ENCODE results near the gene VPS16.

The VPS16 gene

DNA sequence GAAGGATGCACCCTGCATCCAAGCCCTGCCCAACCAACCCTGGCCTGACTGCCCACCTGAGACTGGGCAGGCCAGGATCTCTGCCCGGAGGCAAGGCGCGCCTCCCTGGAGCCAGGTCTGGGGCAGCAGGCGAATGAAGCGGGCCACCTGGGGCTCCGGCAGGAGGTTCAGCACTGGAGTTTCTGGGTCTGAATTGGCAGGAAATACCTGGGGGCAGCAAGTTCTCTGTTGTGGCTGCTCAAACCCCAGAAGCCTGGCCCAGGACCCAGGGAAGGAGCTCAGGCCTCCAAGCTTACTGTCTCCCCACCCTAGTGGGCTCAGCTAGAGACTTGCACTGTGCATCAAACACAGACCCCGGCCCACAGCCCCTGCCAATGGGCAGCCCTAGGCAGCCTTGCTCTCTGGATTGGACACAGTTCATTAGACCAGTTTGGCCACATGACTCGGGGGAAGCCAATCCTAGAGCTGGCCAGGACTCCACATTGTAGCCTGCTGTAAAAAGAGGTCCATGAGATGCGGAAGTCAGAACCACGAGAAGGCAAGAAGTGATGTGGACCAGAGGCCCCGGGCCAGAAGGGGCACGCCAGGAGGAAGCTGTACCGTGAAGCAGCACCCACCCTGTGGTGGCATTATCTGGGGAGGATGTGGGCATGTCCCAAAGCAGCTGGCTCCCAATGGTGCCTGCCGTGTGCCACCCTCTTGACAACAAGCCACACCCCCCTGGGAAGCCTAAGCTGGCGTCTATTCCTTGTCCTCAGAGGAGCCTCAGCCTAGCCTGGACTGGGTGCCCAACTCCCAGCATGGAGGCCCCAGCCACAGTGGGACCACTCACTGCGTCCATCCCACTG lies 43.2 kb upstream of the VPS16 start:
- H3K4me1 ChIP-seq (ENCODE audit: control extremely low read depth in 1 of 4, control insufficient read depth in 4 of 4, insufficient read depth in 4 of 4, low read length in 3 of 4) = peaks cover 0 to 42% (median 38%) of the 10 kb centered on the region in 4 experiments
- H3K9me3 ChIP-seq (ENCODE audit: control extremely low read depth in 1 of 5, control insufficient read depth in 4 of 5, insufficient read depth in 2 of 5, low read depth in 1 of 5, low read length in 4 of 5) = no peaks in the 10 kb centered on the region
- H3K4me3 ChIP-seq (ENCODE audit: control insufficient read depth in 1 of 7, extremely low read depth in 1 of 7, insufficient read depth in 4 of 7, low read depth in 2 of 7, low read length in 6 of 7) = no peak overlapping the region
- POLR2A ChIA-PET = interaction anchor here (0.6 kb wide), 1 partner anchor 24 kb away, joined by 3 read pairs; no protein-coding TSS in a partner anchor
- H3K36me3 ChIP-seq (ENCODE audit: control insufficient read depth in 4 of 4, insufficient read depth in 4 of 4, low read length in 3 of 4) = peaks cover 5 to 58% (median 45%) of the 10 kb centered on the region in 4 experiments
- CTCF ChIA-PET = interaction anchor here (1.5 to 2.8 kb wide), 2 partner anchors 9 to 53 kb away, joined by 5 to 14 read pairs; no protein-coding TSS in a partner anchor
- no peak for DNase-seq
- no peak overlapping the region for H3K27ac ChIP-seq (ENCODE audit: insufficient read depth in 1 of 2, low read depth in 1 of 2, low read length in 2 of 2, poor library complexity in 1 of 2, severe bottlenecking in 2 of 2)
- WGBS (ENCODE audit: insufficient coverage) = 68% methylated on average over 13 of the region's 16 CpGs
- no peaks in the 10 kb centered on the region for H3K27me3 ChIP-seq (replicated peaks in 2 of 5; ENCODE audit: control insufficient read depth in 4 of 5, insufficient read depth in 5 of 5, low read length in 4 of 5)

DNA sequence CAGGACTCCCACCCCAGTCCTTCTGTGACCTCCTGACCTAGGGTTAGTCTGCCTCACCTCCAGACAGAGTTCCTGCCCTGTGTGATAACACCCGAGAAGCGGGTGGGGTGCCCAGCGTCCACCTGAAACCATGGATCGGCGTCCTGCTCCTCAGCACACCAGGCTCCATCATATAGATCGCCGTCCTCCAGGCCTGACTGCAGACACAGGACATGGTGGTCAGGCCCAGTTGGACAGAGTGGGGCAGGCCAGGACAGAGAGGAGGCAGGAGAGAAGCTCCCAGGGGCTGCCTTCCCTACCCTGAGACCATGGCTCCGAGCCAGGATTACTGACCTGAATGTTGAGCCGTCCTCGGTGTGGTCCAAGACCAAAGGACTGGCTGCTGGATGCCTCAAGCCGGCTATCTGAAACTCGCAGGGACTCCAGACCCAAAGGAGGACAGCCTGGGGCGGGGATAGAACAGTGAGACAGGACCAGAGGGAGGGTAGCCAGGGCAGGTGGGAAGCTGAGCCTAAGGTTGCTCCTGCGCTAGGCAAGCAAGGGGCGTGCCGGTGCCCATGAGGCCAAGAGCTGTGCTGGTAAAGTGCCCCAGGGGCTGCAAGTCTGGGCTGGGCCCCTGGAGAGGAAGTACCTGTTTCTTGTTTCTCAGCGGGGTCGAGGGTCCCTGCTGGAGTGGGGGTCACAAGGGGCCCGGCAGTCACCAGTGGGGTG lies 42.3 kb upstream of the VPS16 start:
- no peak for DNase-seq
- Histone ChIP-seq H3K27ac (ENCODE audit: insufficient read depth in 1 of 2, low read depth in 1 of 2, low read length in 2 of 2, poor library complexity in 1 of 2, severe bottlenecking in 2 of 2) (no peak overlapping the region), H3K9me3 (ENCODE audit: control extremely low read depth in 1 of 5, control insufficient read depth in 4 of 5, insufficient read depth in 2 of 5, low read depth in 1 of 5, low read length in 4 of 5) (no peaks in the 10 kb centered on the region), H3K4me3 (ENCODE audit: control insufficient read depth in 1 of 7, extremely low read depth in 1 of 7, insufficient read depth in 4 of 7, low read depth in 2 of 7, low read length in 6 of 7) (peak overlapping the region in 1 of 7 experiments; percentile 93), H3K36me3 (ENCODE audit: control insufficient read depth in 4 of 4, insufficient read depth in 4 of 4, low read length in 3 of 4) (peaks cover 5 to 56% (median 44%) of the 10 kb centered on the region in 4 experiments), H3K27me3 (replicated peaks in 2 of 5; ENCODE audit: control insufficient read depth in 4 of 5, insufficient read depth in 5 of 5, low read length in 4 of 5) (no peaks in the 10 kb centered on the region), H3K4me1 (ENCODE audit: control extremely low read depth in 1 of 4, control insufficient read depth in 4 of 4, insufficient read depth in 4 of 4, low read length in 3 of 4) (peaks cover 0 to 43% (median 38%) of the 10 kb centered on the region in 4 experiments)
- WGBS (ENCODE audit: insufficient coverage) = 86% methylated on average over 19 of the region's 19 CpGs
- ChIA-PET POLR2A (interaction anchor here (0.6 to 1.8 kb wide), 2 partner anchors 54 to 109 kb away, joined by 4 to 6 read pairs; no protein-coding TSS in a partner anchor), CTCF (interaction anchor here (1.5 to 2.8 kb wide), 3 partner anchors 10 to 53 kb away, joined by 5 to 14 read pairs (median 7); no protein-coding TSS in a partner anchor)

GRCh38 chr20:2798814-2799213 lies 41.7 kb upstream of the VPS16 start:
- H3K4me3 ChIP-seq (ENCODE audit: control insufficient read depth in 1 of 7, extremely low read depth in 1 of 7, insufficient read depth in 4 of 7, low read depth in 2 of 7, low read length in 6 of 7) = peak overlapping the region in 5 of 7 experiments; percentile 4 to 95 (median 93)
- CTCF ChIA-PET = interaction anchor here (0.9 to 2.8 kb wide), 3 partner anchors 10 to 57 kb away, joined by 4 to 14 read pairs (median 7); no protein-coding TSS in a partner anchor

GRCh38 chr20:2799271-2799670 lies 41.3 kb upstream of the VPS16 start:
- POLR2A ChIA-PET = interaction anchor here (0.6 to 2.5 kb wide), 3 partner anchors 53 to 110 kb away, joined by 4 to 6 read pairs (median 6); no protein-coding TSS in a partner anchor
- CTCF ChIA-PET = interaction anchor here (0.8 to 2.8 kb wide), 5 partner anchors 11 to 60 kb away, joined by 3 to 14 read pairs (median 5); no protein-coding TSS in a partner anchor
- Histone ChIP-seq H3K4me1 (ENCODE audit: control extremely low read depth in 1 of 4, control insufficient read depth in 4 of 4, insufficient read depth in 4 of 4, low read length in 3 of 4) (peaks cover 0 to 44% (median 38%) of the 10 kb centered on the region in 4 experiments), H3K27me3 (replicated peaks in 2 of 5; ENCODE audit: control insufficient read depth in 4 of 5, insufficient read depth in 5 of 5, low read length in 4 of 5) (peaks cover 0 to 3% (median 0%) of the 10 kb centered on the region in 5 experiments), H3K36me3 (ENCODE audit: control insufficient read depth in 4 of 4, insufficient read depth in 4 of 4, low read length in 3 of 4) (peaks cover 5 to 46% (median 39%) of the 10 kb centered on the region in 4 experiments), H3K4me3 (ENCODE audit: control insufficient read depth in 1 of 7, extremely low read depth in 1 of 7, insufficient read depth in 4 of 7, low read depth in 2 of 7, low read length in 6 of 7) (peak overlapping the region in 6 of 7 experiments; percentile 83 to 95 (median 90)), H3K9me3 (ENCODE audit: control extremely low read depth in 1 of 5, control insufficient read depth in 4 of 5, insufficient read depth in 2 of 5, low read depth in 1 of 5, low read length in 4 of 5) (no peaks in the 10 kb centered on the region), H3K27ac (ENCODE audit: insufficient read depth in 1 of 2, low read depth in 1 of 2, low read length in 2 of 2, poor library complexity in 1 of 2, severe bottlenecking in 2 of 2) (peak overlapping the region in 1 of 2 experiments; percentile 49)
- 40% methylated on average over 9 of the region's 9 CpGs for WGBS (ENCODE audit: insufficient coverage)
- DNase-seq = peak in 2 of 3 donors; percentile 37 to 50

More at GRCh38 chr20:2798814-2799213, 41.7 kb upstream of the VPS16 start:
- POLR2A ChIA-PET = interaction anchor here (0.6 to 2.5 kb wide), 3 partner anchors 53 to 110 kb away, joined by 4 to 6 read pairs (median 6); no protein-coding TSS in a partner anchor
- 91% methylated on average over 2 of the region's 6 CpGs for WGBS (ENCODE audit: insufficient coverage)
- H3K27me3 ChIP-seq (replicated peaks in 2 of 5; ENCODE audit: control insufficient read depth in 4 of 5, insufficient read depth in 5 of 5, low read length in 4 of 5) = no peaks in the 10 kb centered on the region
- no peaks in the 10 kb centered on the region for H3K9me3 ChIP-seq (ENCODE audit: control extremely low read depth in 1 of 5, control insufficient read depth in 4 of 5, insufficient read depth in 2 of 5, low read depth in 1 of 5, low read length in 4 of 5)
- H3K27ac ChIP-seq (ENCODE audit: insufficient read depth in 1 of 2, low read depth in 1 of 2, low read length in 2 of 2, poor library complexity in 1 of 2, severe bottlenecking in 2 of 2) = no peak overlapping the region
- peak in 1 of 3 donors; percentile 26 for DNase-seq
- peaks cover 0 to 43% (median 38%) of the 10 kb centered on the region in 4 experiments for H3K4me1 ChIP-seq (ENCODE audit: control extremely low read depth in 1 of 4, control insufficient read depth in 4 of 4, insufficient read depth in 4 of 4, low read length in 3 of 4)
- peaks cover 5 to 51% (median 42%) of the 10 kb centered on the region in 4 experiments for H3K36me3 ChIP-seq (ENCODE audit: control insufficient read depth in 4 of 4, insufficient read depth in 4 of 4, low read length in 3 of 4)

DNA sequence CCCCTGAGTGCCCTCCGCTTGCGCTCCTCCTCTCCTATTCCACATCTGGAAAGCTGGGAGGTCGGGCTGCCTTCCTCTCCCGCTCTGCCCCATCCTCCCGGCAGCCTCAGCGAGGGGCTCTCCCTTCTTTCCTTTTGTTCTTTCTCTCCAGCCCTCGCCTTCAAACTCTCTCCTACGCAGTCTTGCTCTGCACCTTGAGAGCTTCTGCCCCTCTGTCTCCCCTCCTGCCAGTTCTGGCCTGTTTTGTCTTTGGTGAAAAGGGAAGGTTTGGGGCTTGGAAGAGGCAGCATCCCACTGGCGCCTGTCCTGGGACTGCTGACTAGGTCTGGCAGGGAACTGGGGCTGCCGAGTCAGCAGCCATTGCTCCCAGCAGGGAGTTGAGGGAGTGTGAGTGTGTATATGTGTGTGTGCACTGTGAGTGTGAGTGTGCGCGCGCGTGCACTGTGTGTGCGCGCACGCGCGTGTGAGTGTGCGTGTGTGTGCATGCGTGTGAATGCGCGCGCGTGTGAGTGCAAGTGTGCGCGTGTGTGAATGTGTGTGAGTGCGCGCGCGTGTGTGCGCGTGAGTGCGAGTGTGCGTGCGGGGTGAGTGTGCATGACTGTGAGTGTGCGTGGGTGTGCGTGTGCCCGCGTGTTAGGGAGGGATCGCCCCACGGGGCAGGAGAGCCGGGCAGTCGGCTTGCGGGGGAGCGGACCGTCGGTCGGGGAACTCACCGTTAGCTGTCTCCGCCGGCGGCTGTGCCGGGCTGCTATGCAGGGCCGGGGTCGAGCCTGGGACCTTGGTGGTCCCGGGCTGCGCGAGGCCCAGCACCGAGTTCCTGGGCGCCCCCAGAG lies 40.6 kb upstream of the VPS16 start:
- POLR2A ChIA-PET = interaction anchor here (0.6 to 2.5 kb wide), 6 partner anchors 8 to 1953 kb away, joined by 3 to 9 read pairs (median 5); no protein-coding TSS in a partner anchor
- Histone ChIP-seq H3K36me3 (ENCODE audit: control insufficient read depth in 4 of 4, insufficient read depth in 4 of 4, low read length in 3 of 4) (peaks cover 5 to 40% (median 32%) of the 10 kb centered on the region in 4 experiments), H3K4me1 (ENCODE audit: control extremely low read depth in 1 of 4, control insufficient read depth in 4 of 4, insufficient read depth in 4 of 4, low read length in 3 of 4) (peaks cover 0 to 50% (median 39%) of the 10 kb centered on the region in 4 experiments), H3K9me3 (ENCODE audit: control extremely low read depth in 1 of 5, control insufficient read depth in 4 of 5, insufficient read depth in 2 of 5, low read depth in 1 of 5, low read length in 4 of 5) (no peaks in the 10 kb centered on the region), H3K27ac (ENCODE audit: insufficient read depth in 1 of 2, low read depth in 1 of 2, low read length in 2 of 2, poor library complexity in 1 of 2, severe bottlenecking in 2 of 2) (peak overlapping the region in 1 of 2 experiments; percentile 49), H3K4me3 (ENCODE audit: control insufficient read depth in 1 of 7, extremely low read depth in 1 of 7, insufficient read depth in 4 of 7, low read depth in 2 of 7, low read length in 6 of 7) (peak overlapping the region; percentile 60 to 95 (median 86)), H3K27me3 (replicated peaks in 2 of 5; ENCODE audit: control insufficient read depth in 4 of 5, insufficient read depth in 5 of 5, low read length in 4 of 5) (peaks cover 0 to 6% (median 2%) of the 10 kb centered on the region in 5 experiments)
- peak in 2 of 3 donors; percentile 27 to 44 for DNase-seq
- CTCF ChIA-PET = interaction anchor here (0.8 to 2.8 kb wide), 9 partner anchors 11 to 91 kb away, joined by 3 to 14 read pairs (median 3); partner anchors contain the start of gene C20orf141
- WGBS (ENCODE audit: insufficient coverage) = 5% methylated on average over 36 of the region's 61 CpGs

Data from common myeloid progenitor, CD34-positive (primary cell).